IMR-90 (cell line): ENCODE measurements around the gene ANKRD6. TPM values are rescaled to one million over a fixed set of nuclear protein-coding genes. Genes with fewer than 3 reads are reported as not detected.

Experiments used
- ATAC-seq: fragments of 200-7000 bp; cut with Tn5 transposase; 2 replicates; pipeline ENCODE4 v1.9.1; 2020; ENCODE audit warnings: low read depth, mild to moderate bottlenecking, moderate library complexity
- BruUV-seq: library from RNA; stranded (reverse); fragments of 400-500 nt; replicated peaks from 2 replicates; lab custom pipeline; 2021; lab: Mats Ljungman, UMichigan
- CTCF ChIA-PET: fragments of 300-600 bp; formaldehyde crosslinking; extraction: SDS; loops from one replicate; lab custom pipeline; 2021; ENCODE audit warnings: antibody characterized with exemption; lab: Yijun Ruan, JAX
- POLR2A ChIA-PET: fragments of 300-600 bp; sonication (Branson Sonifier 250); formaldehyde crosslinking; loops from one replicate; lab custom pipeline; 2022; ENCODE audit warnings: antibody characterized with exemption; ENCODE audit not compliant: unreplicated experiment; lab: Charles Lee
- DNase-seq: peaks from one replicate; pipeline ENCODE4 v3.0.0; 2013
- H2AFZ ChIP-seq: replicated peaks from 2 replicates; pipeline ENCODE3; 2013; ENCODE audit warnings: low read length, mild to moderate bottlenecking; ENCODE audit not compliant: poor library complexity
- H2AK5ac ChIP-seq: 2 replicates; pipeline ENCODE4 v1.6.1; 2013; ENCODE audit warnings: low read depth, low read length, inconsistent platforms
- H2AK9ac ChIP-seq: replicated peaks from 2 replicates; pipeline ENCODE3; 2013; ENCODE audit warnings: mild to moderate bottlenecking, low read depth, low read length, moderate library complexity; ENCODE audit not compliant: poor library complexity
- H2BK120ac ChIP-seq: 2 replicates; pipeline ENCODE4 v1.6.1; 2013; ENCODE audit warnings: low read depth, low read length, inconsistent platforms
- H2BK15ac ChIP-seq: 3 replicates; pipeline ENCODE4 v1.6.1; 2013; ENCODE audit warnings: low read depth, low read length, inconsistent platforms
- H2BK20ac ChIP-seq: 2 replicates; pipeline ENCODE4 v1.6.1; 2013; ENCODE audit warnings: low read depth, mild to moderate bottlenecking, inconsistent platforms, low read length, moderate library complexity
- H2BK5ac ChIP-seq: 2 replicates; pipeline ENCODE4 v1.6.1; 2013; ENCODE audit warnings: mild to moderate bottlenecking, low read depth, low read length, inconsistent platforms; ENCODE audit not compliant: poor library complexity, severe bottlenecking
- H3K14ac ChIP-seq: replicated peaks from 2 replicates; pipeline ENCODE4 v1.6.1; 2013; ENCODE audit warnings: low read depth, low read length, inconsistent platforms
- H3K18ac ChIP-seq: 2 replicates; pipeline ENCODE4 v1.6.1; 2013; ENCODE audit warnings: low read depth, low read length, control low read depth
- H3K23ac ChIP-seq: 2 replicates; pipeline ENCODE4 v1.6.1; 2013; ENCODE audit warnings: low read depth, low read length, inconsistent platforms
- H3K27ac ChIP-seq: 2 replicates; pipeline ENCODE4 v1.5.1; 2013; ENCODE audit warnings: mild to moderate bottlenecking, control low read depth, low read length; ENCODE audit not compliant: insufficient read depth
- H3K27me3 ChIP-seq: 2 replicates; pipeline ENCODE4 v1.6.1; 2013; ENCODE audit warnings: low read length; ENCODE audit not compliant: control insufficient read depth, insufficient read depth
- H3K36me3 ChIP-seq: 2 replicates; pipeline ENCODE4 v1.6.1; 2013; ENCODE audit warnings: low read length, mixed read lengths; ENCODE audit not compliant: control insufficient read depth, insufficient read depth
- H3K4ac ChIP-seq: 2 replicates; pipeline ENCODE4 v1.6.1; 2013; ENCODE audit warnings: low read depth, low read length, inconsistent platforms
- H3K4me1 ChIP-seq: 2 replicates; pipeline ENCODE4 v1.6.1; 2013; ENCODE audit warnings: low read length, mixed read lengths; ENCODE audit not compliant: control insufficient read depth, insufficient read depth
- H3K4me2 ChIP-seq: 2 replicates; pipeline ENCODE4 v1.6.1; 2013; ENCODE audit warnings: low read depth, mild to moderate bottlenecking, control low read depth, low read length, moderate library complexity
- H3K4me3 ChIP-seq: 2 replicates; pipeline ENCODE4 v1.5.1; 2013; ENCODE audit warnings: low read depth, mild to moderate bottlenecking, control low read depth, low read length, moderate library complexity; ENCODE audit not compliant: insufficient read depth
- H3K56ac ChIP-seq: 2 replicates; pipeline ENCODE4 v1.6.1; 2013; ENCODE audit warnings: low read length, inconsistent platforms; ENCODE audit not compliant: insufficient read depth; ENCODE audit errors: extremely low read depth
- H3K79me1 ChIP-seq, 2 experiments: 2 replicates each; pipeline ENCODE4 v1.6.1; 2013; ENCODE audit warnings: low read length in 2 of 2, inconsistent platforms in 1 of 2, low read depth in 1 of 2
- H3K9ac ChIP-seq: 2 replicates; pipeline ENCODE4 v1.6.1; 2013; ENCODE audit warnings: low read depth, low read length, control low read depth
- H3K9me1 ChIP-seq: 2 replicates; pipeline ENCODE4 v1.6.1; 2013; ENCODE audit warnings: low read length, inconsistent platforms; ENCODE audit not compliant: insufficient read depth
- H3K9me3 ChIP-seq: 2 replicates; pipeline ENCODE4 v1.6.1; 2013; ENCODE audit warnings: low read length; ENCODE audit not compliant: control insufficient read depth, insufficient read depth
- H4K20me1 ChIP-seq: 2 replicates; pipeline ENCODE4 v1.6.1; 2013; ENCODE audit warnings: low read length, inconsistent platforms; ENCODE audit not compliant: insufficient read depth
- H4K5ac ChIP-seq: 2 replicates; pipeline ENCODE4 v1.6.1; 2013; ENCODE audit warnings: mild to moderate bottlenecking, low read depth, low read length, control low read depth
- H4K8ac ChIP-seq, 2 experiments: 2 replicates each; pipeline ENCODE4 v1.6.1; 2013; ENCODE audit warnings: low read depth in 2 of 2, low read length in 2 of 2, control low read depth in 1 of 2, inconsistent platforms in 1 of 2
- H4K91ac ChIP-seq: 2 replicates; pipeline ENCODE4 v1.6.1; 2013; ENCODE audit warnings: low read depth, low read length, inconsistent platforms; ENCODE audit not compliant: insufficient read depth
- ELK1 ChIP-seq: fragments of 150-350 bp; IDR thresholded peaks from 2 replicates; pipeline ENCODE4 v1.6.1; 2016; ENCODE audit warnings: low read depth, mild to moderate bottlenecking, low read length, moderate library complexity, borderline replicate concordance
- FOS ChIP-seq: fragments of 150-350 bp; IDR thresholded peaks from 2 replicates; pipeline ENCODE4 v1.6.1; 2016; ENCODE audit warnings: low read depth, low read length
- MAFK ChIP-seq: IDR thresholded peaks from 2 replicates; pipeline ENCODE4 v1.6.1; 2012; ENCODE audit warnings: low read depth, low read length, improper control_type of control experiment
- NFE2L2 ChIP-seq: fragments of 150-350 bp; IDR thresholded peaks from 2 replicates; pipeline ENCODE4 v1.6.1; 2016; ENCODE audit warnings: low read depth, mild to moderate bottlenecking, low read length
- RCOR1 ChIP-seq: IDR thresholded peaks from 2 replicates; pipeline ENCODE4 v1.6.1; 2012; ENCODE audit warnings: mild to moderate bottlenecking, low read length, improper control_type of control experiment; ENCODE audit not compliant: insufficient replicate concordance
- SMC3 ChIP-seq: fragments of 150-350 bp; IDR thresholded peaks from 2 replicates; pipeline ENCODE4 v1.6.1; 2016; ENCODE audit warnings: low read depth, mild to moderate bottlenecking, antibody characterized with exemption, low read length, moderate library complexity
- USF2 ChIP-seq: fragments of 150-350 bp; IDR thresholded peaks from 2 replicates; pipeline ENCODE4 v1.6.1; 2017; ENCODE audit warnings: mild to moderate bottlenecking, antibody characterized with exemption, low read length, low read depth
- WGBS, 2 experiments: methylation state at CpG; one replicate each; pipeline versions ENCODE4 v1.1.5 to v1.1.7; 2013; ENCODE audit warnings: missing lambda C conversion rate in 2 of 2; ENCODE audit not compliant: insufficient read length in 1 of 2; ENCODE audit errors: extremely low coverage in 2 of 2; 5-methylcytosine and 5-hydroxymethylcytosine counted together
- dilution Hi-C: fragments of 300-500 bp; cut with HindIII; formaldehyde crosslinking; loops from one replicate; pipeline ENCODE4 v1.14.3; 2018; ENCODE audit warnings: low sequenced_read_pairs; ENCODE audit not compliant: unreplicated experiment
- in situ Hi-C: fragments of 300-500 bp; cut with MboI; formaldehyde crosslinking; loops from 3 replicates; pipeline ENCODE4 v1.14.3; 2019; ENCODE audit warnings: low sequenced_read_pairs, inconsistent platforms, mixed read lengths
- intact Hi-C: fragments of 100-400 bp; cut with micrococcal nuclease; formaldehyde crosslinking; loops from 2 replicates; pipeline ENCODE4 v1.10.0; 2022
- polyA plus RNA-seq, 3 experiments: library from polyadenylated mRNA; depleted of rRNA; stranded (reverse); fragments of >200 nt; gene quantifications; 2 replicates each; pipeline ENCODE4 v1.2.3, GENCODE V29; 2012; ENCODE audit warnings: low replicate concordance in 1 of 3
- total RNA-seq: library from RNA; depleted of rRNA; stranded (reverse); fragments of >200 nt; gene quantifications from 2 replicates; pipeline ENCODE4 v1.2.3, GENCODE V29; 2012

Gene ANKRD6
- total and polyA plus RNA-seq, 2 of the 4 experiments (the other 2 are of a cell fraction): 0.12 to 0.18 TPM

GRCh38 chr6:89566930-89567629 lies 134.1 kb downstream of the ANKRD6 start:
- TF ChIP-seq ELK1 (no peak), SMC3 (no peak), MAFK (no peak), FOS (no peak), NFE2L2 (no peak), RCOR1 (no peak), USF2 (no peak)

More at GRCh38 chr6:89566930-89567629, 134.1 kb downstream of the ANKRD6 start:
- no peak overlapping the region for H2AK9ac ChIP-seq
- CTCF ChIA-PET: no interaction called here
- no peaks in the 10 kb centered on the region for H3K36me3 ChIP-seq
- no peak overlapping the region for H3K4me2 ChIP-seq
- H3K14ac ChIP-seq: no peak overlapping the region
- POLR2A ChIA-PET: no interaction called here
- H2BK120ac ChIP-seq: no peak overlapping the region
- no peak overlapping the region for H4K8ac ChIP-seq
- 71% methylated on average over 6 of the region's 16 CpGs; no CpG with 5 or more reads in 1 of the 2 experiments for WGBS, 2 experiments
- no peaks in the 10 kb centered on the region for H4K20me1 ChIP-seq
- DNase-seq: no peak
- no peak overlapping the region for H2BK5ac ChIP-seq
- no peaks in the 10 kb centered on the region for H3K9me3 ChIP-seq
- H4K5ac ChIP-seq: no peak overlapping the region
- no peak overlapping the region for H3K56ac ChIP-seq
- no peak overlapping the region for H2AFZ ChIP-seq
- no peak overlapping the region for H2BK15ac ChIP-seq
- no peak overlapping the region for H4K91ac ChIP-seq
- peaks cover 7% of the 10 kb centered on the region for H3K27me3 ChIP-seq
- no peaks in the 10 kb centered on the region for H3K9me1 ChIP-seq
- no peak overlapping the region for H2BK20ac ChIP-seq
- dilution Hi-C loops (no loop called here), intact Hi-C loops (no loop called here), in situ Hi-C loops (no loop called here)
- no peaks in the 10 kb centered on the region for H3K4me1 ChIP-seq
- H3K4me3 ChIP-seq: no peak overlapping the region
- H3K18ac ChIP-seq: no peak overlapping the region
- H3K79me1 ChIP-seq: no peaks in the 10 kb centered on the region
- no peak for ATAC-seq
- no peak overlapping the region for H3K4ac ChIP-seq
- H3K27ac ChIP-seq: no peak overlapping the region
- no peak overlapping the region for H3K9ac ChIP-seq
- no peak overlapping the region for H3K23ac ChIP-seq
- H2AK5ac ChIP-seq: no peak overlapping the region
- no TSS peak for BruUV-seq
